HCT116 (cell line): ENCODE data around the gene MSRB2. TPM values are rescaled to one million over a fixed set of nuclear protein-coding genes. Genes with fewer than 3 reads are reported as not detected.

Source experiments
- ATAC-seq: fragments of 200-7000 bp; cut with Tn5 transposase; 2 replicates; pipeline ENCODE4 v1.9.1; 2020; ENCODE audit warnings: mild to moderate bottlenecking, moderate library complexity
- BruUV-seq: library from RNA; stranded (reverse); fragments of 400-500 nt; replicated peaks from 2 replicates; lab custom pipeline; 2021; lab: Mats Ljungman, UMichigan
- CTCF ChIA-PET: fragments of 300-600 bp; sonication (Branson Sonifier 250); formaldehyde crosslinking; loops from one replicate; lab custom pipeline; 2021; ENCODE audit warnings: antibody characterized with exemption; lab: Charles Lee
- POLR2A ChIA-PET: fragments of 300-600, 350-600 bp; sonication (Branson Sonifier 250); formaldehyde crosslinking; loops from one replicate; lab custom pipeline; 2021; ENCODE audit warnings: antibody characterized with exemption; lab: Charles Lee
- RAD21 ChIA-PET, 2 experiments: fragments of 300-600 bp; sonication (Branson Sonifier 250); formaldehyde crosslinking; loops; one replicate each; lab custom pipeline; 2023; ENCODE audit warnings: low total read pairs in 2 of 2; ENCODE audit not compliant: uncharacterized antibody in 2 of 2, unreplicated experiment in 2 of 2, low non-redundant PET in 1 of 2; lab: Charles Lee
- DNase-seq: peaks from one replicate; pipeline ENCODE4 v3.0.0-alpha.2; 2010; ENCODE audit warnings: low read depth, low spot score
- H2AFZ ChIP-seq: fragments of 200-600 bp; shearing (Covaris generic), sonication (generic); 2 replicates; pipeline ENCODE4 v1.6.1; 2017; ENCODE audit warnings: low read depth, mixed run types, mixed read lengths, antibody characterized with exemption, low read length; ENCODE audit not compliant: poor library complexity, severe bottlenecking
- H3K27ac ChIP-seq: 2 replicates; pipeline ENCODE4 v1.5.1; 2012; ENCODE audit warnings: low read depth, low read length
- H3K27me3 ChIP-seq: fragments of 200-600 bp; sonication (generic); 2 replicates; pipeline ENCODE4 v1.6.1; 2016; ENCODE audit warnings: mixed run types, low read length, mixed read lengths; ENCODE audit not compliant: insufficient read depth
- H3K36me3 ChIP-seq, 2 experiments: fragments of 200-500 bp in 1 of 2; fragments of 200-600 bp in 1 of 2; sonication (Bioruptor generic) in 1 of 2; sonication (generic) in 1 of 2; 2 replicates each; pipeline versions ENCODE4 v1.5.1 to v1.6.1; 2014 to 2016; ENCODE audit warnings: low read length in 2 of 2, inconsistent platforms in 1 of 2, mixed read lengths in 1 of 2, mixed run types in 1 of 2; ENCODE audit not compliant: insufficient read depth in 2 of 2, control insufficient read depth in 1 of 2
- H3K4me1 ChIP-seq, 2 experiments: fragments of 200-600 bp in 1 of 2; sonication (generic) in 1 of 2; 2 replicates each; pipeline versions ENCODE4 v1.5.1 to v1.6.1; 2012 to 2017; ENCODE audit warnings: low read length in 2 of 2, inconsistent platforms in 1 of 2, mild to moderate bottlenecking in 1 of 2, mixed read lengths in 1 of 2, mixed run types in 1 of 2, moderate library complexity in 1 of 2; ENCODE audit not compliant: insufficient read depth in 2 of 2, control insufficient read depth in 1 of 2
- H3K4me2 ChIP-seq: fragments of 200-600 bp; sonication (generic); 2 replicates; pipeline ENCODE4 v1.6.1; 2017; ENCODE audit warnings: mixed run types, low read length, mixed read lengths
- H3K4me3 ChIP-seq, 2 experiments: fragments of 200-600 bp in 1 of 2; sonication (generic) in 1 of 2; replicated peaks in 1 of 2; 2 replicates each; pipeline ENCODE4 v1.5.1; 2011 to 2016; ENCODE audit warnings: low read length in 2 of 2, control low read depth in 1 of 2, low read depth in 1 of 2, mild to moderate bottlenecking in 1 of 2, mixed read lengths in 1 of 2, mixed run types in 1 of 2
- H3K79me2 ChIP-seq: fragments of 200-600 bp; sonication (generic); 2 replicates; pipeline ENCODE4 v1.6.1; 2017; ENCODE audit warnings: mild to moderate bottlenecking, mixed run types, low read length, moderate library complexity, mixed read lengths; ENCODE audit not compliant: insufficient read depth
- H3K9ac ChIP-seq: fragments of 200-600 bp; sonication (generic); 2 replicates; pipeline ENCODE4 v1.6.1; 2016; ENCODE audit warnings: low read length, mixed read lengths
- H3K9me2 ChIP-seq: fragments of 200-600 bp; sonication (generic), shearing (Covaris generic); 2 replicates; pipeline ENCODE4 v1.6.1; 2017; ENCODE audit warnings: mixed run types, mild to moderate bottlenecking, moderate library complexity; ENCODE audit not compliant: insufficient read depth
- H3K9me3 ChIP-seq, 2 experiments: fragments of 200-500 bp in 1 of 2; fragments of 200-600 bp in 1 of 2; sonication (Bioruptor generic) in 1 of 2; sonication (generic) in 1 of 2; 2 replicates each; pipeline ENCODE4 v1.6.1; 2014 to 2017; ENCODE audit warnings: low read length in 2 of 2, mixed read lengths in 2 of 2, inconsistent platforms in 1 of 2, low read depth in 1 of 2, mild to moderate bottlenecking in 1 of 2, mixed run types in 1 of 2, moderate library complexity in 1 of 2; ENCODE audit not compliant: control insufficient read depth in 1 of 2, insufficient read depth in 1 of 2
- H4K20me1 ChIP-seq: fragments of 200-600 bp; sonication (generic), shearing (Covaris generic); 2 replicates; pipeline ENCODE4 v1.6.1; 2017; ENCODE audit warnings: mixed run types, mild to moderate bottlenecking, moderate library complexity; ENCODE audit not compliant: insufficient read depth
- CEBPB ChIP-seq: IDR thresholded peaks from 2 replicates; pipeline ENCODE4 v1.6.1; 2012; ENCODE audit warnings: low read depth
- CTCF ChIP-seq, 3 experiments: fragments of 200-600 bp in 1 of 3; sonication (generic) in 1 of 3; IDR thresholded peaks in 2 of 3; conservative IDR thresholded peaks in 1 of 3; 2 replicates each; pipeline ENCODE4 v1.5.1; 2012 to 2017; ENCODE audit warnings: low read depth in 2 of 3, low read length in 2 of 3, antibody characterized with exemption in 1 of 3, borderline replicate concordance in 1 of 3, control low read depth in 1 of 3, mild to moderate bottlenecking in 1 of 3, mixed read lengths in 1 of 3, mixed run types in 1 of 3, moderate library complexity in 1 of 3; ENCODE audit not compliant: insufficient read depth in 1 of 3
- EZH2 ChIP-seq: fragments of 200-600 bp; sonication (generic); IDR thresholded peaks from 2 replicates; pipeline ENCODE4 v1.6.1; 2017; ENCODE audit warnings: antibody characterized with exemption, mixed run types
- JUND ChIP-seq: IDR thresholded peaks from 2 replicates; pipeline ENCODE4 v1.6.1; 2012
- POLR2AphosphoS5 ChIP-seq: IDR thresholded peaks from 2 replicates; pipeline ENCODE4 v1.6.1; 2011; ENCODE audit warnings: mild to moderate bottlenecking, low read depth, low read length, moderate library complexity
- RAD21 ChIP-seq: IDR thresholded peaks from 2 replicates; pipeline ENCODE4 v1.6.1; 2012; ENCODE audit warnings: low read depth, mild to moderate bottlenecking
- ZBTB33 ChIP-seq: IDR thresholded peaks from 2 replicates; pipeline ENCODE4 v1.6.1; 2011; ENCODE audit warnings: mild to moderate bottlenecking, low read length, moderate library complexity; ENCODE audit not compliant: insufficient replicate concordance; ENCODE audit errors: extremely low read depth
- ZFX ChIP-seq: fragments of 450-650 bp; IDR thresholded peaks from 2 replicates; pipeline ENCODE4 v1.6.1; 2017
- ZNF274 ChIP-seq: fragments of 200-500 bp; sonication (Bioruptor generic); IDR thresholded peaks from 2 replicates; pipeline ENCODE4 v1.6.1; 2014; ENCODE audit warnings: mild to moderate bottlenecking, low read depth, low read length, inconsistent platforms
- intact Hi-C: fragments of 100-400 bp; cut with micrococcal nuclease; formaldehyde crosslinking; loops from 2 replicates; pipeline ENCODE4 v1.10.0; 2022
- total RNA-seq: library from RNA; stranded (reverse); gene quantifications from one replicate; pipeline ENCODE4 v1.2.1, GENCODE V29; 2021; ENCODE audit not compliant: unreplicated experiment
- TF ChIP-seq, protein P1 (sequence below): IDR thresholded peaks from 2 replicates; pipeline ENCODE4 v1.6.1; 2012

MSRB2 gene
- total RNA-seq, 1 experiment from 2014 or later = 13.6 TPM

DNA sequence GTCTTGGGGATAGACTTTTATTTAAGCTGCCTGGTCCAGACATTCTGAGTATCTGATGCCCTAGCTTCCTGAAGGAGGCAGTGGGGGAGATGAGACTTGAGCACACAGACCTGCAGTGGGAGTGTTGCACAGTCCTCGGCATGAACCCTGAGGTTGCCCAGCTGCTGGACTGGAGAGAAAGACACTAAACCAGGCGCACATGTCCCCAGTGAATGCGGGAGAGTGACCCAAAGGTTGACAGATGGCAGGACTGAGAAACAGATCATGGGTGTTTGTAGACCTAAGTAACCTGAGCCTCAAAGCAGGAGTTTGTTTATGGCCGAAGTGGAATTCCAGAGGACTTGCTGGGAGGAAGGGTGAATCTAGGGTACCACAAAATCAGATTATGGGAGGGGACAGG, 15.7 kb upstream of the MSRB2 start:
- ChIA-PET POLR2A (no interaction called here), RAD21 (no interaction called here), CTCF (no interaction called here)
- no TSS peak for BruUV-seq
- H3K4me2 ChIP-seq = no peak overlapping the region
- no peaks in the 10 kb centered on the region; a peak in 2 of 4 replicates for H3K9me3 ChIP-seq
- H4K20me1 ChIP-seq = no peaks in the 10 kb centered on the region
- no peaks in the 10 kb centered on the region for H3K27me3 ChIP-seq
- no peak overlapping the region for H2AFZ ChIP-seq
- intact Hi-C loops = no loop called here
- TF ChIP-seq RAD21 (no peak), CEBPB (no peak), EZH2 (no peak), JUND (no peak), ZFX (no peak), ZNF274 (no peak), CTCF (IDR thresholded peaks at IDR 0.05 in 2 of 3, conservative IDR thresholded peaks at IDR 0.05 in 1 of 3; ENCODE audit: borderline replicate concordance in 1 of 3, insufficient read depth in 1 of 3, low read depth in 2 of 3, low read length in 2 of 3) (no peak), POLR2AphosphoS5 (no peak), ZBTB33 (no peak)
- TF ChIP-seq, protein P1, sequence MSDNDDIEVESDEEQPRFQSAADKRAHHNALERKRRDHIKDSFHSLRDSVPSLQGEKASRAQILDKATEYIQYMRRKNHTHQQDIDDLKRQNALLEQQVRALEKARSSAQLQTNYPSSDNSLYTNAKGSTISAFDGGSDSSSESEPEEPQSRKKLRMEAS = no peak
- H3K9ac ChIP-seq = no peak overlapping the region
- DNase-seq = no peak
- H3K36me3 ChIP-seq = no peaks in the 10 kb centered on the region
- no peak for ATAC-seq
- H3K4me3 ChIP-seq = no peak overlapping the region
- H3K27ac ChIP-seq = no peak overlapping the region
- no peaks in the 10 kb centered on the region for H3K79me2 ChIP-seq
- no peaks in the 10 kb centered on the region for H3K9me2 ChIP-seq
- H3K4me1 ChIP-seq = no peaks in the 10 kb centered on the region
